GM19351 (cell line): ENCODE measurements around the gene CPLX1.
"Not testable (repeated sequence)": the region's sequence is repeated elsewhere in the genome, so short reads cannot be mapped to it uniquely, and the experiment has no call there.

ENCODE experiments used
- ATAC-seq: cut with Tn5 transposase; IDR thresholded peaks from one replicate; pipeline ENCODE4 v1.9.1; 2021; ENCODE audit warnings: mild to moderate bottlenecking, moderate library complexity; ENCODE audit not compliant: unreplicated experiment

The CPLX1 gene

GRCh38 chr4:763191-763810 lies 62.6 kb downstream of the CPLX1 start:
- no peak for ATAC-seq

DNA sequence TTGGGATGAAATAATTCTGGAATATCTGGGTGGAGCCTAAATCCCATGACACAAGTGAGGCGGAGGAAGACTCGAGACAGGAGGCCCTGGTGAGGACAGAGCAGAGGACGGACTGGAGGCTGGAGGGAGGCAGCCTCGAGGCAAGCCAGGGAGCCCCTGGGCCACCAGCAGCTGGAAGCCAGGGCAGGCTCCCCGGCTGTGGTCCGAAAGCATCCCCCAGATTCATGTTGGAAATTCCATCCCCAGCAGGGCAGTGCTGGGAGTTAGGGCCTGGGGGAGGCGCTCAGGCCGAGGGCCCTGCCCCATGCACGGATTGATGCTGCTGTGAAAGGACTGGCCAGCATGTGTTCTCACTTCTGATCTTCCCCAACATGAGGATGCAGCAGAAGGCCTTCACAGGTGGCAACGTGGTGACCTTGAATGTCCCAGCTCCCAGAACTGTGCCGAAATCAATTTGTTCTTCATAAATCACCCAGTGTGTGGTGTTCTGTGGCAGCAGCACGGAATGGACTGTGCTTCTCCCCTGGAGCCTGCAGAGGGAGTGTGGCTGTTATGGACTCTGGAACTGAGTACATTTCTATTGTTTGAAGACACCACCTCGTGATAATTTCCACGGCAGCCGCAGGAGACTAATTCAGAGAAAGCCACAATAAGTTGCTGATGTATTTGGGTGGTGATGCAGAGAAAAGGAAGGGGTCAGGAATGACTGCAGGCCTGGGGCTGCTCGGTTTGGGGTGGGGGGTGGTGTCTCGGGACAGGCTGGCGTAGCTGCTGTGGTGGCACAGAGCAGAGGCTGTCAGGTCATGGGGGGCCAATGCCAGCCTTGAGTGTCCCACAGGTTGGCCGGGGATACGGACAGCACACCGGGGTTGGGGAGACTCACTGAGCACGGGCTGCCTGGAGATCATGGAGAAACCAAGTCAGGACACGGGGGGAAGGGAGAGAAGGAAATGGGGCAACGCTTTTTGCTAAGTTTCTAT lies 63.4 kb downstream of the CPLX1 start:
- no peak for ATAC-seq

- ATAC-seq: no peak
These were observed 64.2 kb downstream of the CPLX1 start for GRCh38 chr4:761739-762138.

GRCh38 chr4:761086-761485 lies 64.8 kb downstream of the CPLX1 start:
- ATAC-seq: no peak

- no peak for ATAC-seq
These were observed 65.3 kb downstream of the CPLX1 start for GRCh38 chr4:760616-761015.

- ATAC-seq: not testable (repeated sequence)
These were observed 66.1 kb downstream of the CPLX1 start for GRCh38 chr4:759810-760209.

- no peak for ATAC-seq
These were observed 68.8 kb downstream of the CPLX1 start for GRCh38 chr4:757111-757510.

DNA sequence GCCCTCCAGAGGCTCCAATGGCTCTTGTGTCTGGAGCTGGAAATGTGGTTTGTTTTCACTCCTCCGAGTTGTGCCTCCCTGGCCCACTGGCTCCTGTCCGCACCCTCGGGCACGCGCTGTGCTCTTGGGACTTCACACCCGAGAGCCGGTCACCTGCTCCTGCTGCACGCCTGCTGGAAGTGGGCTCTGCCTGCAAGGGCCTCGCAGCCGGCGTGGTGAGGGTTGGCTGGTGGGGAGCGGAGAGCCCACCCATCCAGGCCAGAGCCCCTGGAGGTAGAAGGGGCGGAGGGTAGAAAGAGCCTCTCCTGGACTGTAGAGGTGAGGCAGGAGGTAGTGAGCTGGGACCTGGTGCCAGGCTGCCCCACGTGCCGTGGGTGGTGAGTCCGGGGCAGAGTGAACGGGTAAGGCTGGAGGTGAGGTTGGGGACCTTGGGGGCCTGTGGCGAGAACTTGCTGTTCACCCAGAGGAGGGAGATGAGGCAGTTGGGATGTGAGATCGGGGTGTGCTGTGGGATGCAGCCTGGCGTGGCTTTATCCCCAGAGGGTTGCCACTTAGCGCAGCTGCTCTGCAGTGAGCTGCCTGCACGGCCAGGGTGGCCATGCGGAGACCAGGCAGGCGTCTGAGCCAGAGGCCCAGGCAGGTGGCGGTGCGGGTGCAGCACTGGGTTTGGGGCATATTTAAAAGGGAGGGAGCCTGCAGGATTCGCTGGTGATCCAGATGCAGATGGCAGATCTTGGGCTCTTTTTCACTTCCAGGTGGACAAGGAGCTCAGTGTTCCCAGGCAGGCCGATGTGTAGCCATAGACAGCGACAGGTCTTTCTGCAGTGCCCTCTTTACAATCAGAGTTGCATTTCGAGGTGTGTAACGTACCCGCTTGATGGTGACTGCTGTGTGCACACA lies 71.5 kb downstream of the CPLX1 start:
- no peak for ATAC-seq

- ATAC-seq: not testable (repeated sequence)
These were observed 72.7 kb downstream of the CPLX1 start for GRCh38 chr4:753186-753585.

GRCh38 chr4:752196-752861 lies 73.6 kb downstream of the CPLX1 start:
- no peak for ATAC-seq

DNA sequence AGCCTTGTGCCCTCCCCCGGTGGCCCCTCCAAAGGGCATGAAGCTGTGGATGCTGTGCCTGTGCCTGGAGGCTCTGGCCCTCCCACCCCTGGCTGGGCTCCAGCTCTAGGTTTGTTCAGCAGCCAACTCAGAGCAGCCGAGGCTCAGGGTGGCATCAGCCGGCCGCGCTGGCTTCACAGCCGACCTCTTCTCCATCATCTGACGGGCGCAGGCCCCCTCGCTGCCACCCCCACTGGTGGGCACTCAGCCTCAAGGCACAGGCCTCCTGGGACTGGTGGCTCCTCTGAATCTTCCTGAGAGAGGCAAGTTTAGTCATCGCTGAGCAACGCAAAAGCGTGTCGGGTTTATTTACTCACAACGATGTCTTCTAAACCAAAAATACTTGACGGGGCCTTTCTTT lies 74.3 kb downstream of the CPLX1 start:
- no peak for ATAC-seq

DNA sequence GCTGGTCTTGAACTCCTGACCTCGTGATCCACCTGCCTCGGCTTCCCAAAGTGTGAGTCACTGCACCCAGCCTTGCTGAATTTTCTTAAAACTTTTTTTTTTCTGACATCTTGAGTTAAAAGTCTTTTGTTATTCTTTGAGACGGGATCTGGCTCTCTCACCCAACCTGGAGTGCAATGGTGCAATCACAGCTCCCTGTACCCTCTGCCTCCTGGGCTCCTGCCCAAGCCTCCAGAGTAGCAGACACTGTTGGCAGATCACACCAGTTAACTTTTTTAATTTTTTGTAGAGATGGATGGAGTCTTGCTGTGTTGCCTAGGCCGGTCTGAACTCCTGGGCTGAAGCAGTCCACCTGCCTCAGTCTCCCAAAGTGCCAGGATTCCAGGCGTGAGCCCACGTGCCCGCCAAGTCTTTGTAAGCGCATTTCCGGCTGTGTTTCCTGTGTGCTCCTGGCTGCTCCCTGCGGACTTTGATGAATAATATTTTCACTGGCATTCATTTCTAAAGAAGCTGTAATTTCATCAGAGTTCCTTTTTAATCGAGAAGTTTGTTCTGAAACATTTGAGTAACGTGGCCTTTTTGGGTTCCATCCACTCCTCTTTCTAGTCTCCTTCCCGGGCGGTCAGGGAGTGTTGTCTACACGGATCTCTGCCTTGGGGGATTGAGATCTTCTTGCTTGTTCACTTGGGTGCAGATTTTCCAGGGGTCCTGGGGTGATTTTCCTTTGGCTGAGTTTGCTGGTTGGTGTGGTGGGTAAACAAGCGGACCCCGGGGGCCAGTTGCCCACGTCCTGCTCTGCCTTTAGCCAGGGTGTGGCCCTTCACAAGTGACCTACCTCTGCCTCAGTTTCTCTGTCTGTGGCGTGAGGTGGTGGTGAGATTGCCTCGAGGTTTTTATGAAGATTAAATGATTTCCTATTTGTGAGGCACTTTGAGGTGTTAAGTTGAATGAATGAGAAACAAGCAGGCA lies 75.9 kb downstream of the CPLX1 start:
- no peak for ATAC-seq

DNA sequence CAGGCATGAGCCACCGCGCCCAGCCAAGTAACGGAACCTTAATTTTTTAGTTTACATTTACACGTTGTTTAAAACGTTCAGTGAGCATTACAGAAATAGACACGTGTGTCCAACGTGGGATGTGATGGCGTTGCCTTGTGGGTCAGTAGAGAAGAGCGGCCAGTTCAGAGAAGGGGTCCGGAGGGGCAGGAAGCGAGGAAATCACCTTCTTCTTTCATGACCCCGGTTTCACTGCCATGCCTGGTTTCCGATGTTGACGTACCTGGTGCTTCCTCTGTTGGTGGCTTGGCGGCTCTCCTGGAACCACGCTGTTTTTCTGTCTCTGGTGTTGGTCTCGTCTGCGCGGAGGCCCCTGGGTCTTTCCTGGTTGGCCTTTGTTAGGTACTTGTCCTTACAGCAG lies 77.5 kb downstream of the CPLX1 start:
- ATAC-seq: no peak

DNA sequence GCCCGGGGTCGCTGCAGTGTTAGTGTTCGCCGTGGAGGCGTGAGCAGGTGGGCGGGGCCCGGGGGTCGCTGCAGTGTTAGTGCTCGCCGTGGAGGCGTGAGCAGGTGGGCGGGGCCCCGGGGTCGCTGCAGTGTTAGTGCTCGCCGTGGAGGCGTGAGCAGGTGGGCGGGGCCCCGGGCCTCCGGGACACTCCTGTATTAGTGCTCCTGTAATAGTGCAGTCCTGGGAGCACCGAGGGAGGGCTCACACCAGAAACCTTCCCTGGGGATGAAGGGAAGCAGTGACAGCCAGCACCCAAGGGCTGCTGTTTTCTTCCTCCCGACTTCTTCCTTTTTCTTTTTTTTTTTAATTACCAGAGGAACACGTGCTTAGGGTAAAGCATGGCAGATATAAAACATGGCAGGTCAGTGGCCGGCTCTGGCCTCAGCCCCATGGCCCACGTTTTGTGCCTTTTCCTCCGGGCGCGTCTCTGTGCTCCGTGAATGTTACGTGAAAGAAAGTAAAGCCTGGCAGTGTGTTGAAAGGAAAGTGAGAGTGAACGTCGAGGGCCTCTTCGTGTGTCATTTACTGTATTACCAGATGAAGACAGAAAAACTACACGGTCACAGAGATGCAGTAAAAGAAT lies 78.3 kb downstream of the CPLX1 start:
- no peak for ATAC-seq

- no peak for ATAC-seq
These were observed 81.6 kb downstream of the CPLX1 start for GRCh38 chr4:744212-744841.

GRCh38 chr4:743463-744211 lies 82.3 kb downstream of the CPLX1 start:
- no peak for ATAC-seq

GRCh38 chr4:742742-743311 lies 83.1 kb downstream of the CPLX1 start:
- ATAC-seq: peak; percentile 79
